ENCODE data around the gene ZNFX1. TPM values are rescaled to one million over a fixed set of nuclear protein-coding genes. Genes with fewer than 3 reads are reported as not detected.
A peak's percentile ranks its signal among the peaks of the same experiment; 100 is the strongest.
"Not testable (repeated sequence)": the region's sequence is repeated elsewhere in the genome, so short reads cannot be mapped to it uniquely, and the experiment has no call there.

The ZNFX1 gene
- total RNA-seq, 1 donor from 2014 or later: 61.2 TPM

- peaks cover 4% of the 10 kb centered on the region for H3K27me3 Mint-ChIP-seq
- peaks cover 19% of the 10 kb centered on the region for H3K36me3 Mint-ChIP-seq (ENCODE audit: low read depth)
- intact Hi-C loops (cut with micrococcal nuclease): loop anchor here (1.0 to 10.0 kb wide), 2 partner anchors 52 to 84 kb away; no protein-coding TSS in a partner anchor
- H3K27ac Mint-ChIP-seq: peak overlapping the region; percentile 5
- DNase-seq: peak; percentile 97
- no peaks in the 10 kb centered on the region for H3K9me3 Mint-ChIP-seq
- peak overlapping the region; percentile 60 for H3K4me3 Mint-ChIP-seq
- peaks cover 18% of the 10 kb centered on the region for H3K4me1 Mint-ChIP-seq
Measured at GRCh38 chr20:49216991-49217578, 60.8 kb downstream of the ZNFX1 start.

- intact Hi-C loops (cut with micrococcal nuclease): loop anchor here (10.0 kb wide), 1 partner anchor 50 kb away; no protein-coding TSS in a partner anchor
- H3K27me3 Mint-ChIP-seq: peaks cover 4% of the 10 kb centered on the region
Measured at GRCh38 chr20:49215232-49215631, 62.6 kb downstream of the ZNFX1 start.

GRCh38 chr20:49214571-49214970 is 63.3 kb downstream of the ZNFX1 start:
- no peak for DNase-seq
- intact Hi-C loops (cut with micrococcal nuclease): loop anchor here (10.0 kb wide), 1 partner anchor 50 kb away; no protein-coding TSS in a partner anchor

More at GRCh38 chr20:49215232-49215631, 62.6 kb downstream of the ZNFX1 start:
- no peak for DNase-seq
- Mint-ChIP-seq H3K4me3 (no peak overlapping the region), H3K9me3 (peaks cover 3% of the 10 kb centered on the region), H3K4me1 (peaks cover 12% of the 10 kb centered on the region), H3K36me3 (ENCODE audit: low read depth) (peaks cover 6% of the 10 kb centered on the region), H3K27ac (no peak overlapping the region)

GRCh38 chr20:49210757-49211110 is 67.1 kb downstream of the ZNFX1 start:
- Mint-ChIP-seq H3K27me3 (peaks cover 2% of the 10 kb centered on the region), H3K36me3 (ENCODE audit: low read depth) (no peaks in the 10 kb centered on the region), H3K27ac (no peak overlapping the region), H3K4me3 (no peak overlapping the region), H3K4me1 (no peaks in the 10 kb centered on the region), H3K9me3 (peaks cover 6% of the 10 kb centered on the region)
- intact Hi-C loops (cut with micrococcal nuclease): loop anchor here (10.0 kb wide), 1 partner anchor 46 kb away; no protein-coding TSS in a partner anchor
- no peak for DNase-seq

More at GRCh38 chr20:49214571-49214970, 63.3 kb downstream of the ZNFX1 start:
- no peak overlapping the region for H3K4me3 Mint-ChIP-seq
- H3K4me1 Mint-ChIP-seq: peaks cover 7% of the 10 kb centered on the region
- peaks cover 6% of the 10 kb centered on the region for H3K9me3 Mint-ChIP-seq
- H3K27me3 Mint-ChIP-seq: peaks cover 4% of the 10 kb centered on the region
- no peak overlapping the region for H3K27ac Mint-ChIP-seq
- H3K36me3 Mint-ChIP-seq (ENCODE audit: low read depth): peaks cover 2% of the 10 kb centered on the region

GRCh38 chr20:49210101-49210756 is 67.6 kb downstream of the ZNFX1 start:
- no peaks in the 10 kb centered on the region for H3K4me1 Mint-ChIP-seq
- intact Hi-C loops (cut with micrococcal nuclease): loop anchor here (10.0 kb wide), 1 partner anchor 45 kb away; no protein-coding TSS in a partner anchor
- H3K27ac Mint-ChIP-seq: no peak overlapping the region
- H3K9me3 Mint-ChIP-seq: peaks cover 6% of the 10 kb centered on the region
- no peaks in the 10 kb centered on the region for H3K36me3 Mint-ChIP-seq (ENCODE audit: low read depth)
- H3K27me3 Mint-ChIP-seq: peaks cover 1% of the 10 kb centered on the region
- DNase-seq: no peak
- no peak overlapping the region for H3K4me3 Mint-ChIP-seq

GRCh38 chr20:49207076-49207475 is 70.8 kb downstream of the ZNFX1 start:
- no peak overlapping the region for H3K4me3 Mint-ChIP-seq
- no peaks in the 10 kb centered on the region for H3K36me3 Mint-ChIP-seq (ENCODE audit: low read depth)
- H3K27ac Mint-ChIP-seq: no peak overlapping the region
- no peaks in the 10 kb centered on the region for H3K4me1 Mint-ChIP-seq
- intact Hi-C loops (cut with micrococcal nuclease): no loop called here
- peaks cover 6% of the 10 kb centered on the region for H3K9me3 Mint-ChIP-seq
- no peak for DNase-seq
- no peaks in the 10 kb centered on the region for H3K27me3 Mint-ChIP-seq

- H3K4me1 Mint-ChIP-seq: no peaks in the 10 kb centered on the region
- H3K4me3 Mint-ChIP-seq: no peak overlapping the region
- no peaks in the 10 kb centered on the region for H3K27me3 Mint-ChIP-seq
- no peaks in the 10 kb centered on the region for H3K36me3 Mint-ChIP-seq (ENCODE audit: low read depth)
- intact Hi-C loops (cut with micrococcal nuclease): no loop called here
- no peak overlapping the region for H3K27ac Mint-ChIP-seq
- no peaks in the 10 kb centered on the region for H3K9me3 Mint-ChIP-seq
- no peak for DNase-seq
Measured at GRCh38 chr20:49203746-49204145, 74.1 kb downstream of the ZNFX1 start.

GRCh38 chr20:49203011-49203410 is 74.8 kb downstream of the ZNFX1 start:
- Mint-ChIP-seq H3K36me3 (ENCODE audit: low read depth) (no peaks in the 10 kb centered on the region), H3K9me3 (no peaks in the 10 kb centered on the region), H3K27ac (no peak overlapping the region), H3K4me3 (no peak overlapping the region), H3K27me3 (no peaks in the 10 kb centered on the region), H3K4me1 (no peaks in the 10 kb centered on the region)
- intact Hi-C loops (cut with micrococcal nuclease): no loop called here
- DNase-seq: no peak

- Mint-ChIP-seq H3K36me3 (ENCODE audit: low read depth) (no peaks in the 10 kb centered on the region), H3K4me3 (no peak overlapping the region), H3K4me1 (no peaks in the 10 kb centered on the region), H3K27me3 (no peaks in the 10 kb centered on the region), H3K27ac (no peak overlapping the region), H3K9me3 (no peaks in the 10 kb centered on the region)
- intact Hi-C loops (cut with micrococcal nuclease): no loop called here
- no peak for DNase-seq
Measured at GRCh38 chr20:49199729-49200293, 78.0 kb downstream of the ZNFX1 start.

- H3K27me3 Mint-ChIP-seq; DNase-seq; H3K9me3 Mint-ChIP-seq; H3K4me3 Mint-ChIP-seq; intact Hi-C loops (cut with micrococcal nuclease); H3K4me1 Mint-ChIP-seq; H3K36me3 Mint-ChIP-seq (ENCODE audit: low read depth); H3K27ac Mint-ChIP-seq: not testable (repeated sequence)
Measured at GRCh38 chr20:49192944-49193518, 84.8 kb downstream of the ZNFX1 start.

Other genes with a start within 250 kb of the ZNFX1 start
- gene CSE1L, start 231.7 kb downstream of the ZNFX1 start, total RNA-seq: 135 and 136 TPM in 2 replicates
- 73.5 and 73.7 TPM in 2 replicates for gene STAU1, start 89.7 kb downstream of the ZNFX1 start, total RNA-seq
- gene DDX27, start 58.6 kb downstream of the ZNFX1 start, total RNA-seq: 56.5 and 56.9 TPM in 2 replicates
- gene KCNB1, start 204.6 kb upstream of the ZNFX1 start, total RNA-seq: 0.07 TPM in 2 replicates

Data from activated CD4-positive, alpha-beta T cell treated with anti-CD3 and anti-CD28 coated beads, Interleukin-2, amount 10 ng/mL, durations not matched to agents 24 days and 14 days (primary cell).